ENCODE measurements around the gene REPS1. TPM values are rescaled to one million over a fixed set of nuclear protein-coding genes. Genes with fewer than 3 reads are reported as not detected.

Gene REPS1
- total RNA-seq, 1 donor from 2014 or later, result 50.4 TPM

GRCh38 chr6:138978229-138978628 lies 9.8 kb downstream of the REPS1 start:
- Mint-ChIP-seq H3K9me3 (ENCODE audit: unreplicated experiment) (no peaks in the 10 kb centered on the region), H3K4me1 (ENCODE audit: unreplicated experiment) (peaks cover 14% of the 10 kb centered on the region), H3K27me3 (ENCODE audit: unreplicated experiment) (no peaks in the 10 kb centered on the region), H3K36me3 (ENCODE audit: low read depth, unreplicated experiment) (no peaks in the 10 kb centered on the region), H3K27ac (ENCODE audit: unreplicated experiment) (no peak overlapping the region), H3K4me3 (ENCODE audit: unreplicated experiment) (no peak overlapping the region)
- no peak for DNase-seq (ENCODE audit: low spot score)
- TF ChIP-seq, protein P1, sequence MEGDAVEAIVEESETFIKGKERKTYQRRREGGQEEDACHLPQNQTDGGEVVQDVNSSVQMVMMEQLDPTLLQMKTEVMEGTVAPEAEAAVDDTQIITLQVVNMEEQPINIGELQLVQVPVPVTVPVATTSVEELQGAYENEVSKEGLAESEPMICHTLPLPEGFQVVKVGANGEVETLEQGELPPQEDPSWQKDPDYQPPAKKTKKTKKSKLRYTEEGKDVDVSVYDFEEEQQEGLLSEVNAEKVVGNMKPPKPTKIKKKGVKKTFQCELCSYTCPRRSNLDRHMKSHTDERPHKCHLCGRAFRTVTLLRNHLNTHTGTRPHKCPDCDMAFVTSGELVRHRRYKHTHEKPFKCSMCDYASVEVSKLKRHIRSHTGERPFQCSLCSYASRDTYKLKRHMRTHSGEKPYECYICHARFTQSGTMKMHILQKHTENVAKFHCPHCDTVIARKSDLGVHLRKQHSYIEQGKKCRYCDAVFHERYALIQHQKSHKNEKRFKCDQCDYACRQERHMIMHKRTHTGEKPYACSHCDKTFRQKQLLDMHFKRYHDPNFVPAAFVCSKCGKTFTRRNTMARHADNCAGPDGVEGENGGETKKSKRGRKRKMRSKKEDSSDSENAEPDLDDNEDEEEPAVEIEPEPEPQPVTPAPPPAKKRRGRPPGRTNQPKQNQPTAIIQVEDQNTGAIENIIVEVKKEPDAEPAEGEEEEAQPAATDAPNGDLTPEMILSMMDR (IDR thresholded peaks at IDR 0.05; ENCODE audit: unreplicated experiment), result no peak

- no peaks in the 10 kb centered on the region for H3K9me3 Mint-ChIP-seq (ENCODE audit: unreplicated experiment)
- no peak overlapping the region for H3K4me3 Mint-ChIP-seq (ENCODE audit: unreplicated experiment)
- TF ChIP-seq, protein P1 (IDR thresholded peaks at IDR 0.05; ENCODE audit: unreplicated experiment), result no peak
- H3K27me3 Mint-ChIP-seq (ENCODE audit: unreplicated experiment), result no peaks in the 10 kb centered on the region
- no peak overlapping the region for H3K27ac Mint-ChIP-seq (ENCODE audit: unreplicated experiment)
- H3K36me3 Mint-ChIP-seq (ENCODE audit: low read depth, unreplicated experiment), result no peaks in the 10 kb centered on the region
- DNase-seq (ENCODE audit: low spot score), result no peak
- peaks cover 19% of the 10 kb centered on the region for H3K4me1 Mint-ChIP-seq (ENCODE audit: unreplicated experiment)
Observed at GRCh38 chr6:138977646-138978167, 10.3 kb downstream of the REPS1 start.

- no peak overlapping the region for H3K27ac Mint-ChIP-seq (ENCODE audit: unreplicated experiment)
- peaks cover 22% of the 10 kb centered on the region for H3K4me1 Mint-ChIP-seq (ENCODE audit: unreplicated experiment)
- no peaks in the 10 kb centered on the region for H3K27me3 Mint-ChIP-seq (ENCODE audit: unreplicated experiment)
- TF ChIP-seq, protein P1 (IDR thresholded peaks at IDR 0.05; ENCODE audit: unreplicated experiment), result no peak
- no peaks in the 10 kb centered on the region for H3K9me3 Mint-ChIP-seq (ENCODE audit: unreplicated experiment)
- no peak for DNase-seq (ENCODE audit: low spot score)
- no peak overlapping the region for H3K4me3 Mint-ChIP-seq (ENCODE audit: unreplicated experiment)
- no peaks in the 10 kb centered on the region for H3K36me3 Mint-ChIP-seq (ENCODE audit: low read depth, unreplicated experiment)
Observed at GRCh38 chr6:138977242-138977641, 10.8 kb downstream of the REPS1 start.

- Mint-ChIP-seq H3K36me3 (ENCODE audit: low read depth, unreplicated experiment) (no peaks in the 10 kb centered on the region), H3K27me3 (ENCODE audit: unreplicated experiment) (no peaks in the 10 kb centered on the region), H3K4me1 (ENCODE audit: unreplicated experiment) (peaks cover 32% of the 10 kb centered on the region), H3K27ac (ENCODE audit: unreplicated experiment) (no peak overlapping the region), H3K9me3 (ENCODE audit: unreplicated experiment) (no peaks in the 10 kb centered on the region), H3K4me3 (ENCODE audit: unreplicated experiment) (no peak overlapping the region)
- no peak for DNase-seq (ENCODE audit: low spot score)
- TF ChIP-seq, protein P1 (IDR thresholded peaks at IDR 0.05; ENCODE audit: unreplicated experiment), result no peak
Observed at GRCh38 chr6:138975815-138976214, 12.2 kb downstream of the REPS1 start.

DNA sequence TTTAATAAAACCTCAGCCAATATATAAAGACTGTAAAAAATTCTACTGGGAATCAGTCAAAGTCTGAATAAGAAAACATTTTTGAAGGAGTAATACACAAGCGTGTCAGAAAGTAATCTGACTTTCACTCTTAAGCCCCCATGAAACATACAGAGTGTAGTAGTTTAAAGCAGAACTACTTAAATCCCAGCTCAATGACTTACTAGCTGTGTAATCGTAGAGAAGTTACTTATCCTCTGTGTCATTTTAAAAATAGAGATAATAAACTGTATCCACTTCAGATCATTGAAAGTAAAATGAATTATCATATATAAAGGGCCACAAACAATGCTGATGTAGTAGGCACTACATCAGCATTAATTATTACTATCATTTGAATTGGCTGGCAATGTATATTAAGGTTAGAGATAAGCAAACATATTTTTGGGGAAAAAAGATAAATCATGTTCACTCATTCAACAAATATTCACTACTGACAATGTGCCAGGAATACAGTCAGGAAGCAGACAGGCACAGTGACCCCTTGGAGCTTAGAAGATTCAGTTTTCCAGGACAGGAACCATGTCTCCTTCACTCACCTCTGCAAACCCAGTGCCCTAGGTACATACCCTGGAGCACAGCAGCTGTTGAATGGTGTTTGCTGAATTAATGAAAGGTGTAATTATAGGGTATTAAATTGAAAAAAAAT lies 14.4 kb downstream of the REPS1 start:
- no peaks in the 10 kb centered on the region for H3K36me3 Mint-ChIP-seq (ENCODE audit: low read depth, unreplicated experiment)
- no peak overlapping the region for H3K4me3 Mint-ChIP-seq (ENCODE audit: unreplicated experiment)
- TF ChIP-seq, protein P1 (IDR thresholded peaks at IDR 0.05; ENCODE audit: unreplicated experiment), result no peak
- peaks cover 34% of the 10 kb centered on the region for H3K4me1 Mint-ChIP-seq (ENCODE audit: unreplicated experiment)
- H3K27ac Mint-ChIP-seq (ENCODE audit: unreplicated experiment), result no peak overlapping the region
- no peaks in the 10 kb centered on the region for H3K9me3 Mint-ChIP-seq (ENCODE audit: unreplicated experiment)
- no peak for DNase-seq (ENCODE audit: low spot score)
- no peaks in the 10 kb centered on the region for H3K27me3 Mint-ChIP-seq (ENCODE audit: unreplicated experiment)

All from endothelial cell (in vitro differentiated cells).